Neural cell (in vitro differentiated cells): ENCODE data around the gene SDS.

Experiments used
- EP300 ChIP-seq: fragments of 450-650 bp; conservative IDR thresholded peaks from 2 replicates; pipeline ENCODE4 v1.6.1; 2014; ENCODE audit warnings: antibody characterized with exemption, mild to moderate bottlenecking, moderate library complexity; ENCODE audit not compliant: poor library complexity, severe bottlenecking
- EZH2 ChIP-seq: fragments of 200-600, 300-800 bp; shearing (Covaris generic), sonication (generic); IDR thresholded peaks from 2 replicates; pipeline ENCODE4 v1.6.1; 2014; ENCODE audit warnings: antibody characterized with exemption, low read length, borderline replicate concordance, mild to moderate bottlenecking; ENCODE audit not compliant: insufficient read depth, poor library complexity, severe bottlenecking
- MXI1 ChIP-seq: fragments of 450-650 bp; conservative IDR thresholded peaks from 2 replicates; pipeline ENCODE4 v1.6.1; 2014; ENCODE audit warnings: antibody characterized with exemption, mild to moderate bottlenecking; ENCODE audit not compliant: poor library complexity, severe bottlenecking
- RAD21 ChIP-seq: fragments of 450-650 bp; conservative IDR thresholded peaks from 2 replicates; pipeline ENCODE4 v1.6.1; 2014; ENCODE audit warnings: antibody characterized with exemption, mild to moderate bottlenecking, moderate library complexity

GRCh38 chr12:113392520-113392919 lies 11.2 kb downstream of the SDS start:
- no peak for TF ChIP-seq EZH2
- TF ChIP-seq MXI1 = no peak
- TF ChIP-seq EP300 = no peak
- no peak for TF ChIP-seq RAD21
